Trophoblast cell (in vitro differentiated cells and primary cell): ENCODE data around the gene MSMO1.

Experiments used
- DNase-seq, 2 donors: peaks; one replicate each; pipeline ENCODE4 v3.0.0-alpha.2; 2016
- H2AFZ ChIP-seq: 2 replicates; pipeline ENCODE4 v1.6.1; 2013; ENCODE audit warnings: low read length, moderate library complexity, mild to moderate bottlenecking; ENCODE audit not compliant: insufficient read depth, poor library complexity
- H2AK5ac ChIP-seq: 2 replicates; pipeline ENCODE4 v1.6.1; 2013; ENCODE audit warnings: mild to moderate bottlenecking, low read length
- H2BK120ac ChIP-seq: 2 replicates; pipeline ENCODE4 v1.6.1; 2013; ENCODE audit warnings: low read length, mild to moderate bottlenecking, moderate library complexity; ENCODE audit not compliant: insufficient read depth, poor library complexity
- H2BK12ac ChIP-seq: 2 replicates; pipeline ENCODE4 v1.6.1; 2013; ENCODE audit warnings: mild to moderate bottlenecking, low read length, moderate library complexity
- H2BK5ac ChIP-seq: 2 replicates; pipeline ENCODE4 v1.6.1; 2013; ENCODE audit warnings: low read length, low read depth, moderate library complexity, mild to moderate bottlenecking; ENCODE audit not compliant: poor library complexity
- H3K14ac ChIP-seq: 2 replicates; pipeline ENCODE4 v1.6.1; 2013; ENCODE audit warnings: mild to moderate bottlenecking, low read length
- H3K18ac ChIP-seq: 2 replicates; pipeline ENCODE4 v1.6.1; 2013; ENCODE audit warnings: mild to moderate bottlenecking, low read length
- H3K23ac ChIP-seq: 2 replicates; pipeline ENCODE4 v1.6.1; 2013; ENCODE audit warnings: low read length
- H3K27ac ChIP-seq: 2 replicates; pipeline ENCODE4 v1.5.1; 2013; ENCODE audit warnings: low read depth, mild to moderate bottlenecking, inconsistent platforms, low read length, moderate library complexity
- H3K27me3 ChIP-seq: 2 replicates; pipeline ENCODE4 v1.6.1; 2013; ENCODE audit warnings: inconsistent platforms, mild to moderate bottlenecking, low read length, moderate library complexity; ENCODE audit not compliant: insufficient read depth
- H3K36me3 ChIP-seq, 2 experiments: 1 replicate in 1 of 2; 2 replicates in 1 of 2; pipeline ENCODE4 v1.6.1; 2013; ENCODE audit warnings: low read length in 2 of 2, mild to moderate bottlenecking in 2 of 2, moderate library complexity in 1 of 2; ENCODE audit not compliant: insufficient read depth in 2 of 2, control insufficient read depth in 1 of 2
- H3K4ac ChIP-seq: 2 replicates; pipeline ENCODE4 v1.6.1; 2013; ENCODE audit warnings: low read depth, mild to moderate bottlenecking, low read length, moderate library complexity
- H3K4me1 ChIP-seq, 2 experiments: 1 replicate in 1 of 2; 2 replicates in 1 of 2; pipeline ENCODE4 v1.6.1; 2013; ENCODE audit warnings: low read length in 2 of 2, mild to moderate bottlenecking in 2 of 2, moderate library complexity in 1 of 2; ENCODE audit not compliant: insufficient read depth in 2 of 2, control insufficient read depth in 1 of 2
- H3K4me2 ChIP-seq: 2 replicates; pipeline ENCODE4 v1.6.1; 2013; ENCODE audit warnings: inconsistent platforms, mild to moderate bottlenecking, low read length, moderate library complexity
- H3K4me3 ChIP-seq: 2 replicates; pipeline ENCODE4 v1.5.1; 2013; ENCODE audit warnings: mild to moderate bottlenecking, low read depth, low read length, inconsistent platforms
- H3K79me1 ChIP-seq: one replicate; pipeline ENCODE4 v1.6.1; 2013; ENCODE audit warnings: low read length
- H3K79me2 ChIP-seq: 2 replicates; pipeline ENCODE4 v1.6.1; 2013; ENCODE audit warnings: low read length, mild to moderate bottlenecking; ENCODE audit not compliant: control insufficient read depth, insufficient read depth, poor library complexity
- H3K9ac ChIP-seq: 2 replicates; pipeline ENCODE4 v1.6.1; 2013; ENCODE audit warnings: mild to moderate bottlenecking, low read length
- H3K9me3 ChIP-seq: 2 replicates; pipeline ENCODE4 v1.6.1; 2013; ENCODE audit warnings: low read depth, mild to moderate bottlenecking, control low read depth, inconsistent platforms, low read length; ENCODE audit not compliant: insufficient read depth
- H4K12ac ChIP-seq: 2 replicates; pipeline ENCODE4 v1.6.1; 2013; ENCODE audit warnings: low read depth, mild to moderate bottlenecking, low read length, moderate library complexity
- H4K8ac ChIP-seq: 2 replicates; pipeline ENCODE4 v1.6.1; 2013; ENCODE audit warnings: low read depth, mild to moderate bottlenecking, low read length, moderate library complexity
- H4K91ac ChIP-seq: one replicate; pipeline ENCODE4 v1.6.1; 2013; ENCODE audit warnings: low read depth, mild to moderate bottlenecking, low read length, moderate library complexity
- WGBS: extraction: QIAGEN DNeasy Blood & Tissue Kit; methylation state at CpG from one replicate; pipeline ENCODE4 v1.1.7; 2013; ENCODE audit warnings: missing lambda C conversion rate; ENCODE audit not compliant: insufficient read length, insufficient coverage; ENCODE audit errors: extremely low coverage; 5-methylcytosine and 5-hydroxymethylcytosine counted together

MSMO1 gene

GRCh38 chr4:165383591-165384073 is 56.2 kb downstream of the MSMO1 start:
- Histone ChIP-seq H2AK5ac (no peak overlapping the region), H3K14ac (no peak overlapping the region), H3K9me3 (no peaks in the 10 kb centered on the region), H3K79me1 (peaks cover 6% of the 10 kb centered on the region), H4K12ac (no peak overlapping the region), H4K91ac (no peak overlapping the region), H3K23ac (no peak overlapping the region), H2AFZ (no peak overlapping the region), H3K4me2 (no peak overlapping the region), H3K27ac (no peak overlapping the region), H2BK5ac (no peak overlapping the region), H2BK12ac (no peak overlapping the region), H3K18ac (no peak overlapping the region), H3K4me3 (no peak overlapping the region), H3K4me1 (peaks cover 4 to 5% of the 10 kb centered on the region in 2 experiments), H3K4ac (no peak overlapping the region), H2BK120ac (no peak overlapping the region), H3K27me3 (no peaks in the 10 kb centered on the region), H3K79me2 (no peaks in the 10 kb centered on the region), H3K9ac (no peak overlapping the region), H3K36me3 (no peaks in the 10 kb centered on the region), H4K8ac (no peak overlapping the region)
- no CpG with 5 or more reads among the region's 4 CpGs for WGBS
- DNase-seq, result no peak

GRCh38 chr4:165384186-165384585 is 56.7 kb downstream of the MSMO1 start:
- H2AK5ac ChIP-seq, result no peak overlapping the region
- H2BK5ac ChIP-seq, result no peak overlapping the region
- no peak overlapping the region for H3K4ac ChIP-seq
- H3K79me1 ChIP-seq, result peaks cover 2% of the 10 kb centered on the region
- H3K79me2 ChIP-seq, result no peaks in the 10 kb centered on the region
- no peaks in the 10 kb centered on the region for H3K27me3 ChIP-seq
- no peak overlapping the region for H3K4me2 ChIP-seq
- H3K14ac ChIP-seq, result no peak overlapping the region
- no peak overlapping the region for H3K4me3 ChIP-seq
- H4K12ac ChIP-seq, result no peak overlapping the region
- peak overlapping the region; percentile 59 for H3K18ac ChIP-seq
- H4K91ac ChIP-seq, result peak overlapping the region; percentile 15
- H3K27ac ChIP-seq, result no peak overlapping the region
- no CpG with 5 or more reads among the region's 3 CpGs for WGBS
- H3K4me1 ChIP-seq, result peaks cover 4 to 5% of the 10 kb centered on the region in 2 experiments
- no peak overlapping the region for H2AFZ ChIP-seq
- H3K23ac ChIP-seq, result no peak overlapping the region
- H2BK12ac ChIP-seq, result no peak overlapping the region
- no peak overlapping the region for H4K8ac ChIP-seq
- H2BK120ac ChIP-seq, result peak overlapping the region; percentile 60
- no peak overlapping the region for H3K9ac ChIP-seq
- no peaks in the 10 kb centered on the region for H3K36me3 ChIP-seq
- DNase-seq, result no peak
- no peaks in the 10 kb centered on the region for H3K9me3 ChIP-seq

DNA sequence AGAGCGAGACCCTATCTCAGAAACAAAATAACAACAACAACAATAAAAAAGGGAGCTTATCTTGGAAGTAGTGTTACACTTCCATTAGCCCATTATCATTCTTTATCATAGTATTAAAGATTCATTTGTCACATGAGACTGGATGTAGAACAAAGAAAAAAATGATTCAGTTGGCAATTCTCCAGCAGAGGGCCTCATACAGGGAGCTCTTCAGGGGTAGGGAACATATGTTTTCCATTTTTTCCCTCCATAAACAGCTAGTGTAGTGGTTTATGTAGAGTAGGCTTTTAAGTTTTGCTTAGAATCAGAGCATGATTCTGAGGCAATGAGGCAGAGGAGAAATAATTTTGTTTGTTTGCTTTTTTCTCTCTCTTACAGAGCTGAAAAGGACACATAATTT is 57.1 kb downstream of the MSMO1 start:
- no peaks in the 10 kb centered on the region for H3K79me1 ChIP-seq
- no peak overlapping the region for H3K27ac ChIP-seq
- WGBS, result no CpG with 5 or more reads among the region's 1 CpG
- H3K18ac ChIP-seq, result peak overlapping the region; percentile 59
- H4K8ac ChIP-seq, result no peak overlapping the region
- no peak overlapping the region for H3K23ac ChIP-seq
- no peak overlapping the region for H3K4me2 ChIP-seq
- H3K9me3 ChIP-seq, result no peaks in the 10 kb centered on the region
- H3K27me3 ChIP-seq, result no peaks in the 10 kb centered on the region
- H2AK5ac ChIP-seq, result no peak overlapping the region
- DNase-seq, result peak in 1 of 2 donors; percentile 13
- H2BK120ac ChIP-seq, result peak overlapping the region; percentile 60
- H2BK5ac ChIP-seq, result no peak overlapping the region
- H4K91ac ChIP-seq, result peak overlapping the region; percentile 15
- H3K4me3 ChIP-seq, result no peak overlapping the region
- H3K79me2 ChIP-seq, result no peaks in the 10 kb centered on the region
- H4K12ac ChIP-seq, result no peak overlapping the region
- no peak overlapping the region for H3K4ac ChIP-seq
- H2BK12ac ChIP-seq, result no peak overlapping the region
- H3K9ac ChIP-seq, result no peak overlapping the region
- H2AFZ ChIP-seq, result no peak overlapping the region
- H3K36me3 ChIP-seq, result no peaks in the 10 kb centered on the region
- H3K14ac ChIP-seq, result no peak overlapping the region
- peaks cover 4 to 5% of the 10 kb centered on the region in 2 experiments for H3K4me1 ChIP-seq

GRCh38 chr4:165385126-165385525 is 57.7 kb downstream of the MSMO1 start:
- Histone ChIP-seq H3K9ac (no peak overlapping the region), H3K27ac (no peak overlapping the region)
- WGBS, result no CpG with 5 or more reads among the region's 4 CpGs

More at GRCh38 chr4:165385126-165385525, 57.7 kb downstream of the MSMO1 start:
- Histone ChIP-seq H3K79me1 (no peaks in the 10 kb centered on the region), H4K8ac (no peak overlapping the region), H2BK5ac (no peak overlapping the region), H3K4me1 (peaks cover 4 to 5% of the 10 kb centered on the region in 2 experiments), H2AFZ (no peak overlapping the region), H3K9me3 (no peaks in the 10 kb centered on the region), H3K4ac (no peak overlapping the region), H3K4me3 (no peak overlapping the region), H4K12ac (no peak overlapping the region), H3K36me3 (no peaks in the 10 kb centered on the region), H3K23ac (no peak overlapping the region), H3K27me3 (no peaks in the 10 kb centered on the region), H2AK5ac (no peak overlapping the region), H2BK120ac (no peak overlapping the region), H4K91ac (no peak overlapping the region), H3K18ac (no peak overlapping the region), H3K4me2 (no peak overlapping the region), H3K14ac (no peak overlapping the region), H2BK12ac (no peak overlapping the region), H3K79me2 (no peaks in the 10 kb centered on the region)
- no peak for DNase-seq
